A172 (cell line): Measurements from ENCODE around the gene GRIA1. TPM values are rescaled to one million over a fixed set of nuclear protein-coding genes. Genes with fewer than 3 reads are reported as not detected.

ENCODE experiments used
- DNase-seq: peaks from one replicate; pipeline ENCODE4 v3.0.0-alpha.2; 2015; ENCODE audit warnings: low spot score
- total RNA-seq: library from RNA; depleted of rRNA; stranded (reverse); fragments of >200 nt; shearing (Covaris generic); gene quantifications from 2 replicates; pipeline ENCODE4 v1.2.3, GENCODE V29; 2014

GRIA1 gene
- total RNA-seq, 1 experiment from 2014 or later = 0.38 TPM

- no peak for DNase-seq
These were observed 8.0 kb downstream of the GRIA1 start for GRCh38 chr5:153498516-153498915.

GRCh38 chr5:153500178-153500577, 9.7 kb downstream of the GRIA1 start:
- DNase-seq = no peak

DNA sequence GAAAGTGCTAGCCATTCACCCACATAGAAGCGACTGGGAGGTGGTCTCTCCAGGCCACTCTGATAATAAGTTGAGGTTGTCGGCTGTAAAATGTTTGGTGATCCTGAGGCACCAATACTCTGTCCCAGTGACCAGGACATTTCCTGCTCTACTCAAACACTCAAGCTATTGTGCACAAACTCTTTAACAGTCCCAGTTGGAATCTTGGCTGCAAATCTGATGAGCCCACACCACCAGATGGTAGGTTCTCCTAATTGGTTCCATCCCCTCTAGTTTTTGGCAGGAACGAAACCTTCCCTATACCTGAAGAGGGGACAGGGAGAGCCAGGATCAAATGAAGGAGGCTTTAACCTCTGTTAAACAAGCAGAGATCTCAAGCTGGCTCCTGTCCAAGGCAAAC, 14.3 kb downstream of the GRIA1 start:
- DNase-seq = no peak

- DNase-seq = no peak
These were observed 18.2 kb downstream of the GRIA1 start for GRCh38 chr5:153508700-153509099.

GRCh38 chr5:153511622-153512021, 21.2 kb downstream of the GRIA1 start:
- DNase-seq = no peak

GRCh38 chr5:153513156-153513555, 22.7 kb downstream of the GRIA1 start:
- DNase-seq = no peak

- no peak for DNase-seq
These were observed 24.8 kb downstream of the GRIA1 start for GRCh38 chr5:153515301-153515700.

GRCh38 chr5:153516504-153517240, 26.2 kb downstream of the GRIA1 start:
- no peak for DNase-seq

GRCh38 chr5:153517241-153517611, 26.8 kb downstream of the GRIA1 start:
- no peak for DNase-seq

DNA sequence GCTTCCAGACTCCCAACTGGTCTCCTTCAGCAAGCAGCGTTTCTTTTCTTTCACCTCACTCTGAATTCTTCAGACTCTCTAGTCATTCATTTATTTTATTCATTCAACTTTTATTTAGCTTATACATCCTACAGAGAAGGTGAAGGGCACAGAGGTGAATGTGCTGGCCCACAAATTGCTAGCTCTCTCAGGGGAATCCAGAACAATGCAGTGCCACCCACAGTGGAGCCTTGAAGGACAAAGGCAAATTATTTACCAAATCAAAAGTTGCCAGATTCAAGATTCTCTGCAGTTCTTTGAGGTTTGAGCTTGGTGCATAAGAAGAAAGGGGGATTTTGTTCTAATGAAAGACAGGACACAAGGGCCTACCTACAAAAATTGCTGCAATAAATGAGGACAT, 29.7 kb downstream of the GRIA1 start:
- DNase-seq = no peak

DNA sequence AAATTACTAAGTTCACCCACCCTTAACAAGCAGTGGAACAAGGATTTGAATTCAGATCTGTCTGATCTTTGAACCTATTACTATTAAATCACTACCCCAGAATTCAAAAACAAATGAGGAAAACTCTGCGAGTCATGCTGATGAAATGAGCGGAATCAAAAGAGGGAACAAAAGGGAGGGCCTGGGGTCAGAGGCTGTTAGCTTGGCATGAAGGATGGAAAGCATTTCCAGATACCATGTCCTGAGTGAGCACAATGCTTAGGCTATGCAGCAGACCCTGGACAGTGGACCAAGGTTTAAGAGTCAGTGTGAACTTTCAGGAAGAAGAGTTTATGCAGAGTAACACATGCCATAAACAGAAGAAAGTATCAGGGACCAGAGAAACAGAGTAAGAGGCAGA, 30.5 kb downstream of the GRIA1 start:
- DNase-seq = no peak

- peak; percentile 13 for DNase-seq
These were observed 32.7 kb downstream of the GRIA1 start for GRCh38 chr5:153523211-153523610.

GRCh38 chr5:153523831-153524230, 33.4 kb downstream of the GRIA1 start:
- DNase-seq = peak; percentile 29

DNA sequence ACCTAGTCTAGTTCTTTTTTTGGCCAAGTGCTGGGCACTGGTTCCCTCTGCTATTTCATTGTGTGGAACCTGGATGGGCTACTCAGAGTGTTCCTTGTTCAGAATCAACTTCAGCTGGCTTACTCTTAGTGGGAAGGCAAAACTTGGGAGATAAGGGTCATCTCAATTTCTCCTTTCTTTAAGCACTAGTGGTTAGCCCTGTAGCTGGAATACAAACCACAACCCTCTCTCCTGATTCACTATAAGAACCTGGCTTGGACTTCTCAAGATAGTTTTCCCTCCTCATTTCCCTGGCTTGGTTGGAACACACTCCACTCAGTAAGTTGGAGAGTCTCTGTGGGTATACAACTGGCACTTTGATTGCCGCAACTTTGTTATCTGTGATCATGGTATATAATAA, 35.1 kb downstream of the GRIA1 start:
- no peak for DNase-seq

DNA sequence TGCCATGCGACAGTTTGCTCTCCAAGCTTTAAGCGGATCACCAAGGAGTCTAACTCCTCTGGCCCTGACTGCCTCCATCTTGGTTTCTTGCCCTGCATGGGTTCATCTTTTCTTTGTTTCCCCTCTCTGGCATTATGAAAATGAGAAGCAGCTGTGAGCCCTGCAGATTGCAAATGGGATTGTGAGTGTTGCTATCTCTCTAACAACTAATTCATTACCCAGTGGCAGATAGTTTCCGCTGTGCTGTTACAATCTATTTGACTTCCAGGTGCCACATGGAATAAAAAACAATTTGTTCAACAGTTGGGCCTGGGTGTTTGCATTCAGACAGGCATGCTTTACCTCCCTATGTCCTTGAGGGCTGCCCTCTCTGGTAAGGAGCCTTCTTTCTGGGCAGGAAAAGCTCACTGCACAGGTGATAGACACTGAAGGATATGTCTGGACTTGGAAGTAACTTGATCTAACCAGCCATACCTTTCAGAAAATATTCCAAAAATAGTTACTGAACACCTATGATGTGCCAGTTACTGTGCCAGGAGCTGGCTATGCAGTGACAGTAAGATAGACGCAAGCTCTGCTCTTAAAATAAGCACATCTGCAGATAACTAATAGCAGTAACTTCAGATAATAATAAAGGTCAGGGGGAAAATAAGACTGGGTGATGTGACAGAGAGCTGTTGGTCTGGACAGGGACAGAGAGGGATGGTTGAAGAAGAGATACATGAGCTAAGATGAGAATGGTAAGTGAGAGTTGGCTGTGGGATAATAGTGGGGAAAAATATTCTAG, 40.1 kb downstream of the GRIA1 start:
- DNase-seq = no peak

DNA sequence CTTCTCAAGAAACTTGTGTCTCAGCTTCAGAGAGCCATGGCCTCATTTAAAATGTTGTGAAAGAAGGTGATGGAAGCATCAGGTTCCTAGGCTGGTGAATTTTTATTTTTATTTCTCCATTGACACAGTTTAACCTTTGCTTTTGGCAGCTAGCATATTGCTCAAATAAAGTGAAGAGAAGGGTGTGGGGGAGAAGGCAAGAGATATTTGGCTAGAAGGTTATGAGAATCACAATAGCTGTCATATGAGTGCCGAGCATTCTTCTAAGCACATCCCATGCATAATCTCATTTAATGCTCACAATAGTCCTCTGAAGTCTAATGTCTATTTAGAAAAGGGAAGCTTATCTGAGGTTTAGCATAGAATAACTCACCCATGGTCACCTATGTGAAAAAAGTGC, 43.1 kb downstream of the GRIA1 start:
- no peak for DNase-seq

- DNase-seq = no peak
These were observed 43.6 kb downstream of the GRIA1 start for GRCh38 chr5:153534102-153534501.

DNA sequence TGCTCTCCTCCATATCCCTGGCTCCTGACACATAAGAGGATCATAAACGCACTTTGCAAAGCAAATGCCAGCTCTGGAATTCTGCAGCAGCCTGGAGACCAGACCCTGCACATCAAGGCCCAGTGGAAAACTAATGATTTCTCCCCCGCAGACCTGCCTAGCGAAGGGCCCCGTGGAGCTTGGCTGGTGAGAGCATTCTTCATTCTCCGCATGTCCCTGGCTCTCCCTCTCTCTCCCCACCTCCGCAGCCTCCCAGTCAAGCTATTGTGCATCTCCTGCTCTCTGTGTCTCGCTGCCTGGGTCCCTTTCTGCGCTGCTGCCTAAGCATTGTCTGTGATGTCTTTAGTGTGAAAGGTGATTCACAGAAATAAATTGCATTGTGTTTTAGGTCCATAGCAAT, 46.7 kb downstream of the GRIA1 start:
- DNase-seq = no peak

DNA sequence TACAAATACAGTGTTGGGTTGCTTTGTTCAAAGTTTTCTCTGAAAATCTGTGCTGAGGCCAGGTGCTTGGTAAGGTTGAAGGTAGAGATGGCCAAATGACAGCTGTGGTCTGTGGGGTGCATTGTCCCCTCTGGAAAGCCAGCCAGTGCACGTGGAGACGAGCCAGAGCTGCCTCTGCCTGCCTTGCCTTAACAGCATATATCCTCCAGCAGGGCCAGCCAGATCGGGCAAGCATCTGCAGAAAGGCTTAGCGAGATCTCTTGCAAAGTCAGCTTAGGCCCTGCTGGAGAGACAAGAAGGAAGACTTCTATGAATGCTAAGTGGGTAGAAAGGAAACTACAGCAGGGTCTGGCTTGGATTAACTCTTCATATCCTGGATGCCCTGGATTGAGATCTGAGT, 49.5 kb downstream of the GRIA1 start:
- no peak for DNase-seq

GRCh38 chr5:153542536-153542935, 52.1 kb downstream of the GRIA1 start:
- peak; percentile 73 for DNase-seq

GRCh38 chr5:153543288-153543687, 52.8 kb downstream of the GRIA1 start:
- no peak for DNase-seq

GRCh38 chr5:153543959-153544470, 53.5 kb downstream of the GRIA1 start:
- DNase-seq = peak; percentile 41

- no peak for DNase-seq
These were observed 54.2 kb downstream of the GRIA1 start for GRCh38 chr5:153544706-153545105.
